NCI-H446 treated with DMSO at 0.1 percent for 48 hours (cell line): ENCODE data around the gene SNCB.

Source experiments
- DNase-seq: peaks from one replicate; lab custom pipeline; 2025; lab: John Stamatoyannopoulos, UW

The SNCB gene

DNA sequence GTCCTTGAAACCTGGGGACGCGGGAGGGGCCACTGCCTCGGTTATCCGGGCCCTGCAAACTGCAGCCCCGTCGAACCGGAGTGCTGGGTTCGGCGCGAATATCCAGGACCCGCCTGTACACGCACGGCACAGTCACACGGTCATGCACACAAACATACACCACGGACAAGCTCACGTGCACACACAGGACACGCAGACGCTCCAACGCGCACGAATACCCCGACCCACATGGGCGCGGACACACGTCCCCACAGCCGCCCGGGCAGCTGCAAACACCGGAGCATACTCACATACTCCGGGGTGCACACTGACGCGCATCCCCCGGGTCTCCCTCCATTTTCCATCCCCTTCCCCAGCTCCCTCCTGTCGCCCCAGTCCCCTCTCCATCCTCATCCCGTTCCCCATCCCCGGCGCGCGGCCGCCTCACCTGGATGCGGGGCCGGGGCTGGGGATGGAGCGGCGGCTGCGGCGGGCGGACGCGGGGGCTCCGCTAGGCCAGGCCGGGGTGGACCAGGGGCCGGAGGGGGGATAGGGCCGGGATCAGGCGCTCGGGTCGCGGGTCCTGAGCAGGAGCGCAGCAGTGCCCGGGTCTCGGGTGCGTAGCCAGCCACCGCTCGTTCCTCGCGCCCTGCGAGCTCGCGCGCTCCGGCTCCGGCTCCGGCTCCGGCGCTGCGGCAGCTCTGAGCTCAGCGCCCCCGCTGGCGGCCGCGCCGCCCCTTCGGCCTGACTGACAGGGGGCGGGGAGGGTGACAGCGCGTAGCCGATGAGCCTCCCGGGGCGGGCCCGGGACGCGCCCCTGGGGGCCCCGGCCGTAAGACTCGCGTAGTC is at the start of gene SNCB, which contains the start of gene EIF4E1B:
TSS of gene SNCB (minus strand) at position 682 of the 828 bp plus-strand sequence. CDS start 880 bp downstream, outside the sequence.
TSS of gene EIF4E1B (plus strand) at position 823 of the 828 bp plus-strand sequence. CDS start 12,113 bp downstream, outside the sequence.
- no peak for DNase-seq

DNA sequence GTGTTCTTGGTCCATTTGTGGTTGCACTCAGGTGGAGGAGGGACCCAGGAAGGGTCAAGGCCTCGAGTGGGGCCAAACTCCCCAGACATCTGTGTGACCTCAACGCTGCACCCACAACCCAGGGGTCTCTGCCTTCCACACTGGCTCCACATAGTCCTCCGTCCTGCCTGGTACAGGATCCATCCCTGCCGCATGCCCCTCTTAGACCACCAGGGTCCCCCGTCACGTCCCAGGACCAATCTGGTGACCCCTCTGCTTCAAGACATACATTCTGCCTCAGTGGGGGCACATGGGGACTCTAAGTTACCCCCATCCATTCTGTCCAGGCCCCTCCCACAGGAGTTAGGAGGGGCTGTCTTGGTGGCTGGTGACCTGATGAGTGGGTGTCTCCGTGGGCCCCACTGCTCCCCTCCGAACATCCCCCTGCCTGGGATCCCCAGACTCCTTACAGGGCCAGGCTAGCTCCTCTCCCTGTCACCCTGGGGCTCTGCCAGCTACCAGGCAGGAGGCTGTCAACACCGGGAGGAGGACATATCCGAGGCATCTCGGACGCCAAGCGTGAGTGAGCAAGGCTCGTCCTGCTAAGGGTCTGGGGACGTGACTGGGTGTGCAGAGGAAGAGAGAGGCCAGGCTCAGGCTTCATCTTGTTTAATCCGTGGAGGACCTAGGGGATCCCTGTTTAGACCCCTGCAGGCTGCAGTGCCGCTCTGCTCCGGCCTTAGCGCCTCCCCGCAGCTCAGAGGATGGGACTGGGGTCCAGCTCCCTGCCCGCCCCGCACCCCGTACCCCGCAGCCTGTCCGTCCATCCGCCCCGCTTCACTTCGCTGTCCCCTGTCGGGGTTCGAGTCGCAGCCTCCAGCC is 49.3 kb upstream of the SNCB start:
- no peak for DNase-seq

- DNase-seq, result no peak
Observed at GRCh38 chr5:176678584-176678983, 48.2 kb upstream of the SNCB start.

GRCh38 chr5:176677209-176677939 is 47.0 kb upstream of the SNCB start:
- peak; percentile 99 for DNase-seq

DNA sequence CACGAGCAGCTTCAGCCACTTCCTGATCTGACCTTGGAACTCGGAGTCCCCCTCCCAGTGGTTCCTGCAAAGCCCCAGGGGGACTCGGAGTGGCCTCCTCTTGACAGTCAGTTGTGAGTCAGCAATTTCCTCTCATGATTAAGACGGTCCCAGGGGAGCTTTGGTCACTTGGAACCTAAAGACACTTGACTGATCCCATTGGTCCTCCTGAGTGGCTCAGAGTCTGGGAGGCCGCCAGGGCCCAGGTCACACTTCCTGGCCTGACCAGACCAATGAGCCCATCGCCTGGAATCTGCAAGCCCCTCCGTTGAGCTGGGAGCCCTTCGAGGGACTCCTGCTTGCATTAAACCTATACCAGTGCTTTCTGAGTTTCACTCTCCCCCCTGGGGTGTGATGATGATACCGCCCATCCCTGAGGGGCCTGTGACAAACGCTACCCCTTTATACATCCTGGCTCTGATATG is 46.1 kb upstream of the SNCB start:
- DNase-seq, result no peak

- DNase-seq, result peak; percentile 21
Observed at GRCh38 chr5:176675676-176676360, 45.5 kb upstream of the SNCB start.

DNA sequence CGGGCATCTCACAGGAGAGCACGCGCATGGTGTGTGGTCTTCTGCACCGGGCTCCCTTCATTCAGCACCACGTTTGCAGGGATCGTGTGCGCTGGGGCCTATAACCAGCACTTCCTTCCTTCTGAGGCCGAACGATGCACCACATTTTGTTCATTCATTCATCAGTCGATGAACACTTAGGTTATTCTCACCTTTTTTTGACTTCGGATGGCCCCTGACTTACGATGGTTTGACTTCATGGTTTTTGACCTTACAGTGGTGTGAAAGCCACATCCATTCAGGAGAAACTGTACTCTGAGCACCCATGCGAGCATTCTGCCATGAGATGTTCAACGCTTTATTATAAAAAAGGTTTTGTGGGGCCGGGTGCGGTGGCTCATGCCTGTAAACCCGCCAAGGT is 44.5 kb upstream of the SNCB start:
- no peak for DNase-seq

- no peak for DNase-seq
Observed at GRCh38 chr5:176673651-176674583, 43.6 kb upstream of the SNCB start.

DNA sequence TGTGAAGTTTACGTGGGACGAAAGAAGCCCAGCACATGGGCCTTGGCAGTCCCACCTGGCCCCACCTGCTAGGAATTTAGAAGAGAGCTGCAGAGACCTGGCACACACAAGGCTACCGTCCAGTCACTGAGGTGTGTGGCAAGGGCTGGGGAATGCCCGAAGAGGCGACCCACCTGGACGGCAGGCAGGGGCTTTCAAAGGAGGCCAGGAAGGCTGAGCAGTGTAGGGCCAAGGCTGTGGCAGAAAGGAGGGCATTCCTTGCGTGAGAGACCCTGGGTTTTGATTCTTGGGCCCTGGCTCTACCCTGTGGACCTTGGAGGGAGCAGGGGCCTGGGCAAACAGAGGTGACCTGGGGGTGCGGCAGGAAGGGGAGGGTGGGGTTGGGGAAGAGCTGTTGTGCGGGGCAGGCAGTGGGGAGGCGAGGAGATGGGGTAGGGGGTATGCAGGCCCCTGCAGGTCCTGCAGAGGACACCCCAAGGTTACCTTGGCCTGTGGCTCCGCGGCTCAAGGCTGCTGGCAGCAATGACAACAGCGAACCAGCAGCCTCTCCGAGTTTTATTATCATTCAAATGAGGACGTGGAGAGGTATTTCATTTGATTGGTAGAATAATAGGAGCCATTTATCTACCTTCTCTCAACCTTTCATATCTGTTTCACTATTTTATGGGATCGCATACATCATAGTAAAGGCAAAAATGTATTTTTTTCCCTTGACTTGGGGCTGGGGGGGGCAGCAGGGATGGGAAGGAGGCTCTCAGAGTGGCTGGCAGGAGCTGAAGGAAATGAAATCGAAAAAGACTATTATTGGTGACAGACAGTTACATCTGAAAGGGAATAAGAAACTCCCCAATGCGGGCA is 41.8 kb upstream of the SNCB start:
- no peak for DNase-seq

DNA sequence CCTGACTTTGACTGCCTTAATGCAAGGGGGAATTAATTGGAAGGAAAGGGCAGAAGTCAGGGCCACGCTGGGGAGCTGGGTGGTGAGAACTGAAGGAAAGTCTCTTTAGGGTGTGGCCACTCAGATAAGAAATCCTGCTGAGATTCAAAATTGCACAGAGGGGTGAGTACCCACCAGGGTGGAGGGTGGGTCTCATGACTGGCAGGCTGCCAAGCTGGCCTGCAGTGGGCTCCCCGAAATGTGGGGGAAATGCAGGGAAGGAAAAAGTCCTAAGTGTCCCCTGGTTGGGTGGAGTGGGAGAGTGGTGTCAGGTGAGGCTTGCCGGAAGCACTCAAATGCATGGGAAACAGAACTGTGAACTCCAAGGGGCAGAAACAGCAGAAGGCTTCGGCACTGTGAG is 41.1 kb upstream of the SNCB start:
- no peak for DNase-seq

- no peak for DNase-seq
Observed at GRCh38 chr5:176670449-176670848, 40.1 kb upstream of the SNCB start.

GRCh38 chr5:176667637-176668036 is 37.3 kb upstream of the SNCB start:
- no peak for DNase-seq

DNA sequence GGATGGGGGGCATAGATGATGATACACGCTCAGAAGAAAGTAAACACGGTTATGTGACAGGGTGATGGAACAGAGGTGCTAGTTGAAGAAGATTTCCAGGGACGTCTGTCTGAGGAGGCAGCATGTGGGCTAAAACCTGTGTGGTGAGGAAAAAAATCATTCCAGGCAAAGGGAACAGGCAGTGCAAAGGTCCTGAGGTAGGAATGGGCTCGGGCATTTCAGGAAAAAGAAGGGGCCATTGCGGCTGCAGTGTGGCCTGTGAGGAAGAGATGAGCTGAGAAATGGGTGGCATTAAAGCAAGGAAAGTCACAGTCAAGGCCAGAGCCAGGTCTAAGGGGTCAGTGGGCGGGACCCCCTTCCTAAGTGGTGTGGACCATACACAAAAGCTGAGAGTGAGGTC is 35.2 kb upstream of the SNCB start:
- DNase-seq, result no peak

DNA sequence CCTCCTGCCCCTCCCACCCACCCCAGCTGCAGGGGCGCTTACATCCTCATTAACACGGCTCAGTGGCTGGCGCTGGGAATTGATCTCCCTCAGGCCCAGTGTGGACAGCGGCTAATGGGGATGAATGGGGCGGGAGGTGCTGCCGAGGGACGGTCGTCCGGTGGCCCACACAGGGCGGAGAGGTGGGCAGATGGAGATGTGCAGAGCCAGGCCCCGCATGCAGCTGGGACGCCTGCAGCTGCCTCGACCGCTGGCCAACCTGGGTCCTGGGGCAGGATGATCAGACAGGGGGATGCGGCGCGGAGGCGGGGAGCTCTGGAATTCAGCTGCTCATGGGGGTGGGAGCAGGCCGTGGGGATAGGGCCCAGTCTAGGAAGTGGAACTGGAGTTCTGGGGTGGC is 34.6 kb upstream of the SNCB start:
- DNase-seq, result no peak

DNA sequence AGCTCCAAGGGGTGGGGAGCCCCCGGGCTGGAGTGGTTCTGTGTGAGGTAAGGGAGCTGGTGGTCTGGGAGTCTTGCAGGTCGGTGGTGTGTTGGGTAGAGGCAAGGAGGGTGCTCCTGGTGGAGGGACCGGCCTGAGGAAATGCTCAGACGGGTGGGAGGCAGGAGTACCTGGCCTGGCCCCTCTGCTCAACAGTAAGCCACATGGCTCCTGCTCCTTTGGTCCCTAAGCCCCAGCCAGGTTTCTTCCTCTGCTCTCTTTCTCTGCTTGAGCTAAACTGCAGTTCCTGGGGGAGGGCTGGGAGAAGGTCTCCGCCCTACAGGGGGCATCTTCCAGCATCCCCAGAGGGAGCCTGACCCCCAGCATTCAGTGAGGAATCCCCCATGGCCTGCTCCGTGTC is 34.1 kb upstream of the SNCB start:
- no peak for DNase-seq

- no peak for DNase-seq
Observed at GRCh38 chr5:176663566-176663965, 33.2 kb upstream of the SNCB start.

- DNase-seq, result no peak
Observed at GRCh38 chr5:176662371-176663333, 32.3 kb upstream of the SNCB start.

DNA sequence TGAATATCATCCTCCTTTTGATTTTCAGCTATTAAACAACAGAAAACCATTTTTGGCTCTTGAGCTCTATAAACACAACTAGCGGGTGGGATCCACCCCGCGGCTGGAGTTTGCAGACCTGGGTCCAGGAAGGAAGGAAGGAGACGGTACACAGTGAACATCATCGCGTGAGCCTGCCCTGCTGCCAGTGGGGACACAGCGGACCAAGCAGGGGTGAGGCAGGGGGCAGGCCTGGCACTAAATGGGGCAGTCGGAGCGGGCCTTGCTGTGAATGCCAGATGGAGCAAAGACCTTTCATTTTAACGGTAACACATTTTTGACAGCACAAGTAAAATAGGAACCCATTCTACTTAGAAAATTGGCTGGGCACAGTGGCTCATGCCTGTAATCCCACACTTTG is 31.3 kb upstream of the SNCB start:
- DNase-seq, result no peak
